Gastroesophageal sphincter (tissue), 4 donors: ENCODE data around the gene LST1. TPM values are rescaled to one million over a fixed set of nuclear protein-coding genes. Genes with fewer than 3 reads are reported as not detected.

Experiments
- ATAC-seq: fragments of 150-250 bp; one replicate; pipeline ENCODE4 v1.9.1; 2016; ENCODE audit warnings: mild to moderate bottlenecking, moderate library complexity
- H3K27ac ChIP-seq, 4 donors: fragments of 200-600 bp; sonication (generic) in 3 of 4; 1 replicate in 3 of 4; 2 replicates in 1 of 4; pipeline ENCODE4 v1.5.1; 2016 to 2019
- H3K27me3 ChIP-seq: fragments of 200-600 bp; sonication (generic); one replicate; pipeline ENCODE4 v1.5.1; 2019
- H3K36me3 ChIP-seq, 2 donors: fragments of 200-600 bp; sonication (generic); one replicate each; pipeline ENCODE4 v1.5.1; 2019; ENCODE audit warnings: control low read depth in 1 of 2
- H3K4me1 ChIP-seq, 3 donors: fragments of 200-600 bp; sonication (generic); 1 replicate in 2 of 3; 2 replicates in 1 of 3; pipeline ENCODE4 v1.5.1; 2016 to 2019; ENCODE audit warnings: control low read depth in 2 of 3
- H3K4me3 ChIP-seq, 2 donors: fragments of 200-600 bp; sonication (generic); one replicate each; pipeline ENCODE4 v1.5.1; 2019; ENCODE audit warnings: mild to moderate bottlenecking in 1 of 2, moderate library complexity in 1 of 2
- H3K9me3 ChIP-seq, 3 donors: fragments of 200-600 bp; sonication (generic); one replicate each; pipeline ENCODE4 v1.5.1; 2017 to 2019; ENCODE audit warnings: control low read depth in 2 of 3
- EP300 ChIP-seq: sonication (generic); formaldehyde crosslinking; IDR thresholded peaks from one replicate; pipeline ENCODE4 v1.6.1; 2017; ENCODE audit warnings: antibody characterized with exemption, mild to moderate bottlenecking
- POLR2A ChIP-seq, 2 donors: fragments of 450-650 bp; IDR thresholded peaks; one replicate each; pipeline ENCODE4 v1.6.1; 2017; ENCODE audit warnings: antibody characterized with exemption in 2 of 2, mild to moderate bottlenecking in 2 of 2, moderate library complexity in 1 of 2
- POLR2AphosphoS5 ChIP-seq: sonication (generic); formaldehyde crosslinking; IDR thresholded peaks from one replicate; pipeline ENCODE4 v1.6.1; 2017; ENCODE audit warnings: antibody characterized with exemption
- WGBS, 2 donors: methylation state at CpG; one replicate each; pipeline ENCODE4 v1.1.5; 2018; ENCODE audit warnings: low coverage in 1 of 2; 5-methylcytosine and 5-hydroxymethylcytosine counted together
- total RNA-seq, 4 donors: library from RNA; depleted of rRNA; stranded (reverse); fragments of >200 nt; gene quantifications; one replicate each; pipeline ENCODE4 v1.1.0, GENCODE V29; 2016
- TF ChIP-seq, protein P1 (sequence below), 4 experiments: fragments of 200-600 bp in 2 of 4; fragments of 450-650 bp in 2 of 4; sonication (generic) in 1 of 4; IDR thresholded peaks; one replicate each; pipeline ENCODE4 v1.5.1; 2017 to 2019; ENCODE audit warnings: antibody characterized with exemption in 4 of 4, mild to moderate bottlenecking in 2 of 4, moderate library complexity in 2 of 4

LST1 gene
- total RNA-seq, 4 donors from 2014 or later = 1.4 to 7.7 (median 6.9) TPM

DNA sequence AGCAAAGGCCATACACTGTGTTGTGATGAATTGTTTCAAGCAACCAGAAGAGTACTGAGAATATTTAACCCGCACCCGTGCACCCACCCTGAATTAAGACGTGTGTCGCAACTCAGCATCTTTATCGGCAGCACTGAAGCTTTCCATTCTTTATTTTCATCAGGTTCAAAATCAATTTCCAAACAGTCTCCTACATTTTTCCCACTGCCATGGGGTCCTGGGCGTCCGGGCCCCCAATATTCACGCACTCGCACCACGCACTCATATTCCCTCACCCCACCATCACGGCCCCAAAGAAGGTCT lies 5.7 kb upstream of the LST1 start:
- TF ChIP-seq EP300 = no peak
- no peak for TF ChIP-seq POLR2AphosphoS5
- TF ChIP-seq, protein P1, sequence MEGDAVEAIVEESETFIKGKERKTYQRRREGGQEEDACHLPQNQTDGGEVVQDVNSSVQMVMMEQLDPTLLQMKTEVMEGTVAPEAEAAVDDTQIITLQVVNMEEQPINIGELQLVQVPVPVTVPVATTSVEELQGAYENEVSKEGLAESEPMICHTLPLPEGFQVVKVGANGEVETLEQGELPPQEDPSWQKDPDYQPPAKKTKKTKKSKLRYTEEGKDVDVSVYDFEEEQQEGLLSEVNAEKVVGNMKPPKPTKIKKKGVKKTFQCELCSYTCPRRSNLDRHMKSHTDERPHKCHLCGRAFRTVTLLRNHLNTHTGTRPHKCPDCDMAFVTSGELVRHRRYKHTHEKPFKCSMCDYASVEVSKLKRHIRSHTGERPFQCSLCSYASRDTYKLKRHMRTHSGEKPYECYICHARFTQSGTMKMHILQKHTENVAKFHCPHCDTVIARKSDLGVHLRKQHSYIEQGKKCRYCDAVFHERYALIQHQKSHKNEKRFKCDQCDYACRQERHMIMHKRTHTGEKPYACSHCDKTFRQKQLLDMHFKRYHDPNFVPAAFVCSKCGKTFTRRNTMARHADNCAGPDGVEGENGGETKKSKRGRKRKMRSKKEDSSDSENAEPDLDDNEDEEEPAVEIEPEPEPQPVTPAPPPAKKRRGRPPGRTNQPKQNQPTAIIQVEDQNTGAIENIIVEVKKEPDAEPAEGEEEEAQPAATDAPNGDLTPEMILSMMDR (IDR thresholded peaks at IDR 0.05) = no peak
- no peak for TF ChIP-seq POLR2A (IDR thresholded peaks at IDR 0.05)
- no peaks in the 10 kb centered on the region for H3K27me3 ChIP-seq
- peaks cover 0 to 21% (median 9%) of the 10 kb centered on the region in 3 donors for H3K4me1 ChIP-seq
- no peaks in the 10 kb centered on the region for H3K9me3 ChIP-seq
- 53% methylated on average over 4 of the region's 11 CpGs; no CpG with 5 or more reads in 1 of the 2 donors for WGBS, 2 donors
- no peaks in the 10 kb centered on the region for H3K36me3 ChIP-seq
- peak overlapping the region; percentile 41 to 65 for H3K4me3 ChIP-seq
- ATAC-seq = no peak
- peak overlapping the region in 3 of 4 donors; percentile 82 to 87 (median 84) for H3K27ac ChIP-seq

DNA sequence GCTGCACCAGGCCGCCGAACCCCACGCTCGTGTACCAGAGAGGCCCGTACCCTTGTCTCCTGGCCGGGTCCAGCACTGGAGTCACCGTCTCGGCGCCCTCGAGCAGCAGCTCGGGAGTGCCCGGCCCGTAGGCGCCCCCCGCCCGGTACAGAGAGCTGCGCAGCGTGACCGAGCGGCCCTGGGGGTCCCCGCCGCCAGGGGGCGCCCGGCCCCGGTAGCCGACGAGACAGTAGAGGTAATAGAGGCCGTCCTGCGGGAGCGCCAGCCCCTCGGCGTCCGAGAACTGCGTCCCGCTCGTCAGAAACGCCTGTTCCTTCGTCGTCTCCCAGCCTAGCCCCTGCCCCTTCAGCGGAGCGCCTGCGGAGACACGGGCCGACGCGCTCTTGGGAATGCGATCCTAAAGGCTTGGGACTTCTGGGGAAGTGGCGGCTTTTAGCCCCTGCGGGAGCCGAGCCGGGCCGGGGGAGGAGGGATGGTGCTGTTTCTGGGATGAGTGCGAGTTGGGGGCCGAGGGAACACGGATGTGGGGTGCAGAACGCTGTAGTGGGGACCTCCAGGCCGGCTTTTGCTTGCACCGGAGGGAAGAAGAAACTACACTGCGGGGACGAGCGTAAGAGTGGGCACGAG lies 5.2 kb upstream of the LST1 start:
- no CpG with 5 or more reads among the region's 62 CpGs for WGBS, 2 donors
- H3K9me3 ChIP-seq = no peaks in the 10 kb centered on the region
- peak; percentile 97 for ATAC-seq

DNA sequence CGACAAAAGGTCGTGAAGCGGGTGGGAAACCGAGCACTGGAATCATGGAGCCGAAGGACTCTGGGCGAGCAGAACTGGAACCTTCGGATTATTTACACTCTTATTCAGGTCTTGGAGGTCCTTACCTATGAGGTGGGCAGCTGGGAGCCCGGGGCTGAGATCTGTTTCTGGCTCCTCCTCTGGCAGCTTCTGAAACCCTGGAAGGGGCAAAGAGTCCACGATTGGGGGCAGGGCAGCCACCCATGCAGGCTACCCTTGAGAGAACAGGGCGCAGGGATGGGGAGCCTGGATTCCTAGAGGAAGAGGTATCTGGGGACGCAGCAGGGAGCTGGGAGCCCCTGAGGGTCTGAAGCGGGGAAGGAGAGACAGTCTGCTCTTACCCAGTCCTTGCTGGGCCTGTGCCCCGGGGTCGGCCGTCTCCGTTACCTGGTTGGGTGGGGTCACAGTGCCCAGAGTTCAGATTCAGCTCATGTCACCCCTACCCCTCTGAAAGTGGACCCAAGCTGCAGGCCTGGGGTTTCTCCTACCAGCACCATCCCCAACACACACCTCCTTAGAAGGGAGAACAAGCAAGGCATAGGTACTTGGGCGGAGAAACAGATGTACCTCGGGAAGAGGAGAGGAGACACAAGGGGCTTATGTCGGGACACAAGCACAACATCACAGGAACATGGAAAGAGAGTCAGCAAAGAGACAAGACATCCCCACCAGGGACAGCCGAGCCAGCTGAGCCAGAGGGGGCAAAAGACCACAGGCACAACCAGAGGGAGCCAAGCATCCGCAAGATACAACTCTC lies 4.4 kb upstream of the LST1 start:
- TF ChIP-seq, protein P1 (IDR thresholded peaks at IDR 0.05) = no peak
- no peak for TF ChIP-seq POLR2AphosphoS5
- no peak for TF ChIP-seq EP300
- TF ChIP-seq POLR2A (IDR thresholded peaks at IDR 0.05) = no peak
- Histone ChIP-seq H3K9me3 (no peaks in the 10 kb centered on the region), H3K4me3 (peak overlapping the region; percentile 41 to 65), H3K36me3 (no peaks in the 10 kb centered on the region), H3K27me3 (peaks cover 2% of the 10 kb centered on the region), H3K27ac (peak overlapping the region; percentile 7 to 87 (median 83)), H3K4me1 (peaks cover 0 to 21% (median 9%) of the 10 kb centered on the region in 3 donors)
- 36 to 37% methylated on average over 6 to 12 of the region's 21 CpGs for WGBS, 2 donors
- no peak for ATAC-seq

More for the DNA sequence above, 5.2 kb upstream of the LST1 start:
- H3K27me3 ChIP-seq = no peaks in the 10 kb centered on the region
- TF ChIP-seq EP300 = no peak
- TF ChIP-seq POLR2A (IDR thresholded peaks at IDR 0.05) = peak; percentile 31 to 38
- peak; percentile 65 for TF ChIP-seq POLR2AphosphoS5
- TF ChIP-seq, protein P1 (IDR thresholded peaks at IDR 0.05) = peak in 3 of 4 experiments; percentile 95 to 99 (median 97)
- H3K4me1 ChIP-seq = peaks cover 0 to 21% (median 9%) of the 10 kb centered on the region in 3 donors
- peak overlapping the region; percentile 41 to 65 for H3K4me3 ChIP-seq
- no peaks in the 10 kb centered on the region for H3K36me3 ChIP-seq
- H3K27ac ChIP-seq = peak overlapping the region; percentile 7 to 87 (median 83)

DNA sequence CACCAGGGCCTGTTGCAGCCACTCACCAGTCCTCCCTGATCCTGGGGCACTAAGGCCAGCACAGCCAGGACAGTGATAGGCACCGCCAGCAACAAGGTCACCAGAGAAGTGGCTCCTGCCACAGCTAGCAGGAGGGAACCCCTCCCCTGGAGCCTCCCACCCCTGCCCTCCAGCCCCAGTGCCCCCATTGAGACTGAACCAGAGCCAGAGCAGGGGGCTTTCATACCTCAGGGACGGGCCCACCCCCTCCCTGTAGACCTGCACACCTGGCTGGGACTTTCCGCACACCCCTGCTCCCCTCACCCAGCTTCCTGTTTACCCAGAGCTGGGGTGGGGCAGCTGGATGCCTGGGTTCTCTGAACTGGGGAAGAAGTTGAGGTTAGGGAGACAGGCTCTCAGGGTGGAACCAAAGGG lies 3.8 kb upstream of the LST1 start, which contains the start of gene LTB:
TSS of gene LTB (minus strand) at position 195 of the 414 bp plus-strand sequence. CDS start at position 188, 7 bp downstream.
- Histone ChIP-seq H3K4me3 (peak within 1 kb of the TSS; percentile 41 to 65), H3K4me1 (peaks cover 0 to 21% (median 9%) of the 10 kb centered on the region in 3 donors), H3K9me3 (no peaks in the 10 kb centered on the region), H3K27ac (peak within 1 kb of the TSS; percentile 7 to 87 (median 83)), H3K27me3 (peaks cover 8% of the 10 kb centered on the region), H3K36me3 (no peaks in the 10 kb centered on the region)
- ATAC-seq = no peak
- no CpG with 5 or more reads among the region's 3 CpGs for WGBS, 2 donors
- TF ChIP-seq POLR2AphosphoS5 (no peak), EP300 (no peak), POLR2A (IDR thresholded peaks at IDR 0.05) (no peak)
- TF ChIP-seq, protein P1 (IDR thresholded peaks at IDR 0.05) = no peak
